Vagina (tissue), 2 donors: Measurements from ENCODE around the gene BCAS2.

Experiments
- CTCF ChIP-seq, 3 experiments: fragments of 450-650 bp in 2 of 3; fragments of 200-600 bp in 1 of 3; sonication (generic) in 1 of 3; IDR thresholded peaks; one replicate each; pipeline ENCODE4 v1.5.1; 2017 to 2019; ENCODE audit warnings: antibody characterized with exemption in 3 of 3, mild to moderate bottlenecking in 2 of 3, moderate library complexity in 2 of 3
- POLR2A ChIP-seq, 2 donors: fragments of 450-650 bp; IDR thresholded peaks; one replicate each; pipeline ENCODE4 v1.6.1; 2017; ENCODE audit warnings: antibody characterized with exemption in 2 of 2, mild to moderate bottlenecking in 2 of 2, moderate library complexity in 2 of 2
- POLR2AphosphoS5 ChIP-seq, 2 donors: sonication (generic); formaldehyde crosslinking; IDR thresholded peaks; one replicate each; pipeline ENCODE4 v1.9.0; 2017; ENCODE audit warnings: antibody characterized with exemption in 2 of 2, mild to moderate bottlenecking in 2 of 2, low read depth in 1 of 2; ENCODE audit not compliant: insufficient read depth in 1 of 2

DNA sequence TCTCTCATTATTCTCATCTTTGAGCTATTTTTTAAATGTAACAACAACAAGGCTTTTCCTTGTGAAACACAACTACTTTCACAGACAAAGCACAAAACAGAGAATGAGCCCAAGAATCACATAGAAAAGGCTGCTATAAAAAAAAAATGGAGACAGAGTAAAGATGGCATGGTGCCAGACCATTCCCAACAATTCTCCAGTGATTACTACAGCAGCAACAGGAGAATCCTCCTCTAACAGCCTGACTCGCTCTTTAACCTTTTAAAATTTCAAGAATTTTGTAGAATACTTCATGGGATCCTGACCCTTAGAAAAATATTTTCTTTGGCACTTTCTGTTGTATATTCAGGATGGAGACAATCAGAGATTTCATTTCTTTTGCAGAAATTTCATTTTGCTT, 3.8 kb upstream of the BCAS2 start:
- TF ChIP-seq CTCF (IDR thresholded peaks at IDR 0.05) (no peak), POLR2AphosphoS5 (IDR thresholded peaks at IDR 0.05; ENCODE audit: insufficient read depth in 1 of 2, low read depth in 1 of 2) (no peak), POLR2A (IDR thresholded peaks at IDR 0.05) (no peak)
